Activated effector memory CD4-positive, alpha-beta T cell treated with anti-CD3 and anti-CD28 coated beads, Interleukin-2, amount 50 U/mL, for 16 hours (primary cell): ENCODE results near the gene TMEM130.

Experiments
- DNase-seq: peaks from one replicate; pipeline ENCODE4 v3.0.0-alpha.2; 2020

Gene TMEM130

GRCh38 chr7:98805956-98806838 is 63.6 kb downstream of the TMEM130 start:
- no peak for DNase-seq

GRCh38 chr7:98802781-98803110 is 67.1 kb downstream of the TMEM130 start:
- DNase-seq: no peak

GRCh38 chr7:98802088-98802780 is 67.6 kb downstream of the TMEM130 start:
- DNase-seq: peak; percentile 64

GRCh38 chr7:98800996-98801395 is 68.8 kb downstream of the TMEM130 start:
- no peak for DNase-seq

- DNase-seq: no peak
These were observed 72.7 kb downstream of the TMEM130 start for GRCh38 chr7:98797150-98797549.
